OCI-LY7 (cell line): Measurements from ENCODE around the gene AIFM1. TPM values are rescaled to one million over a fixed set of nuclear protein-coding genes. Genes with fewer than 3 reads are reported as not detected.

Experiments used
- BruUV-seq: library from RNA; stranded (reverse); fragments of 400-500 nt; replicated peaks from 2 replicates; lab custom pipeline; 2021; lab: Mats Ljungman, UMichigan
- CTCF ChIA-PET: fragments of 300-600 bp; sonication (Branson Sonifier 250); formaldehyde crosslinking; loops from one replicate; lab custom pipeline; 2022; ENCODE audit warnings: antibody characterized with exemption; ENCODE audit not compliant: unreplicated experiment; lab: Charles Lee
- POLR2A ChIA-PET: fragments of 300-600 bp; sonication (Branson Sonifier 250); formaldehyde crosslinking; loops from one replicate; lab custom pipeline; 2022; ENCODE audit warnings: antibody characterized with exemption; lab: Charles Lee
- DNase-seq: peaks from one replicate; pipeline ENCODE4 v3.0.0-alpha.2; 2015; ENCODE audit warnings: low spot score
- H2AFZ ChIP-seq: fragments of 200-600 bp; sonication (generic), shearing (Covaris generic); 2 replicates; pipeline ENCODE4 v1.6.1; 2014; ENCODE audit warnings: mild to moderate bottlenecking, antibody characterized with exemption, low read length, moderate library complexity
- H3K27ac ChIP-seq: fragments of 200-600 bp; sonication (generic); 2 replicates; pipeline ENCODE4 v1.5.1; 2014; ENCODE audit warnings: mixed run types, low read depth, mild to moderate bottlenecking, moderate library complexity, low read length, inconsistent platforms; ENCODE audit not compliant: poor library complexity, severe bottlenecking
- H3K36me3 ChIP-seq: fragments of 200-600 bp; sonication (generic); 2 replicates; pipeline ENCODE4 v1.6.1; 2014; ENCODE audit warnings: mild to moderate bottlenecking, antibody characterized with exemption, low read length, moderate library complexity, mixed read lengths; ENCODE audit not compliant: insufficient read depth
- H3K4me1 ChIP-seq: fragments of 200-600 bp; sonication (generic); 2 replicates; pipeline ENCODE4 v1.5.1; 2014; ENCODE audit warnings: mild to moderate bottlenecking, low read length; ENCODE audit not compliant: insufficient read depth, poor library complexity, severe bottlenecking
- H3K4me2 ChIP-seq: fragments of 200-600 bp; sonication (generic); 2 replicates; pipeline ENCODE4 v1.6.1; 2014; ENCODE audit warnings: mild to moderate bottlenecking, low read length
- H3K4me3 ChIP-seq: fragments of 200-600 bp; sonication (generic); 2 replicates; pipeline ENCODE4 v1.5.1; 2014; ENCODE audit warnings: mild to moderate bottlenecking, low read depth, low read length; ENCODE audit not compliant: poor library complexity, severe bottlenecking
- H3K79me2 ChIP-seq: fragments of 200-600 bp; sonication (generic); 2 replicates; pipeline ENCODE4 v1.6.1; 2016; ENCODE audit warnings: low read depth, mild to moderate bottlenecking, low read length, moderate library complexity, mixed read lengths; ENCODE audit not compliant: insufficient read depth
- H3K9me2 ChIP-seq: fragments of 200-600 bp; sonication (generic); 2 replicates; pipeline ENCODE4 v1.6.1; 2016; ENCODE audit warnings: mild to moderate bottlenecking, low read length, mixed read lengths; ENCODE audit not compliant: insufficient read depth
- H3K9me3 ChIP-seq: fragments of 200-600 bp; sonication (generic); 2 replicates; pipeline ENCODE4 v1.6.1; 2014; ENCODE audit warnings: mild to moderate bottlenecking, mixed run types, low read length, mixed read lengths
- H4K20me1 ChIP-seq: fragments of 200-600 bp; sonication (generic); 2 replicates; pipeline ENCODE4 v1.6.1; 2014; ENCODE audit warnings: mild to moderate bottlenecking, antibody characterized with exemption, low read length, moderate library complexity, mixed read lengths; ENCODE audit not compliant: insufficient read depth
- EZH2phosphoT487 ChIP-seq: fragments of 200-600 bp; sonication (generic); IDR thresholded peaks from 2 replicates; pipeline ENCODE4 v1.6.1; 2018; ENCODE audit warnings: low read depth, borderline replicate concordance, mild to moderate bottlenecking, mixed run types, antibody characterized with exemption, low read length, moderate library complexity, mixed read lengths
- intact Hi-C: fragments of 100-400 bp; cut with micrococcal nuclease; formaldehyde crosslinking; loops from one replicate; pipeline ENCODE4 v1.10.0; 2022; ENCODE audit not compliant: unreplicated experiment
- total RNA-seq, 2 experiments: library from RNA; depleted of rRNA in 1 of 2; stranded (reverse); fragments of >200 nt in 1 of 2; shearing (Covaris generic) in 1 of 2; gene quantifications; 2 replicates each; pipeline ENCODE4 v1.2.3, GENCODE V29; 2014 to 2022
- TF ChIP-seq, protein P1 (sequence below): fragments of 200-600 bp; sonication (generic); conservative IDR thresholded peaks from 2 replicates; pipeline ENCODE4 v1.5.1; 2014; ENCODE audit warnings: mild to moderate bottlenecking, antibody characterized with exemption, low read length, moderate library complexity, mixed read lengths

The AIFM1 gene
- total RNA-seq, 2 experiments from 2014 or later = 23.1 to 45.7 TPM

DNA sequence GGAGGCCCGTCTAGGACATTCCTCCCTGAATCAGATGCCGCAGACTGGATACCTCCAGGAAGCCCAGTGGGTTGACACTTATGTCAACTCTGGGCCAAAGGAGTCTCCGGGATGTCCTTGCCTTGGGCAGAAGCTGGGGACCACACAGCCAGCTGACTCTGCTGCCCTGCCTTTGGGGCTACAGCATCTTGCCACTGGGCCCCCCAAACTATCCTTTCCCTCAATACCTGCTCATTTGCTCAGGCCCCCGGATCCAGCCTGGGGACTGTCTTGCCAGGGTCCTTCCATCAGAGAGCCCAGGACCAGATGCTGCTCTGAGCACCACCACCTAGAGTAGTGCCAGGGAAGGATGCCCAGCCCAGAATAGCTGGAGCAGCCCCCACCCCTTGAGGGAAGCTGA is 25.2 kb upstream of the AIFM1 start:
- TF ChIP-seq EZH2phosphoT487 = no peak
- TF ChIP-seq, protein P1, sequence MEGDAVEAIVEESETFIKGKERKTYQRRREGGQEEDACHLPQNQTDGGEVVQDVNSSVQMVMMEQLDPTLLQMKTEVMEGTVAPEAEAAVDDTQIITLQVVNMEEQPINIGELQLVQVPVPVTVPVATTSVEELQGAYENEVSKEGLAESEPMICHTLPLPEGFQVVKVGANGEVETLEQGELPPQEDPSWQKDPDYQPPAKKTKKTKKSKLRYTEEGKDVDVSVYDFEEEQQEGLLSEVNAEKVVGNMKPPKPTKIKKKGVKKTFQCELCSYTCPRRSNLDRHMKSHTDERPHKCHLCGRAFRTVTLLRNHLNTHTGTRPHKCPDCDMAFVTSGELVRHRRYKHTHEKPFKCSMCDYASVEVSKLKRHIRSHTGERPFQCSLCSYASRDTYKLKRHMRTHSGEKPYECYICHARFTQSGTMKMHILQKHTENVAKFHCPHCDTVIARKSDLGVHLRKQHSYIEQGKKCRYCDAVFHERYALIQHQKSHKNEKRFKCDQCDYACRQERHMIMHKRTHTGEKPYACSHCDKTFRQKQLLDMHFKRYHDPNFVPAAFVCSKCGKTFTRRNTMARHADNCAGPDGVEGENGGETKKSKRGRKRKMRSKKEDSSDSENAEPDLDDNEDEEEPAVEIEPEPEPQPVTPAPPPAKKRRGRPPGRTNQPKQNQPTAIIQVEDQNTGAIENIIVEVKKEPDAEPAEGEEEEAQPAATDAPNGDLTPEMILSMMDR = no peak
- ChIA-PET CTCF (interaction anchor here (0.8 kb wide), 1 partner anchor 130 kb away, joined by 3 read pairs; no protein-coding TSS in a partner anchor), POLR2A (no interaction called here)
- Histone ChIP-seq H3K4me1 (peaks cover 13% of the 10 kb centered on the region), H3K27ac (no peak overlapping the region), H3K36me3 (no peaks in the 10 kb centered on the region), H3K9me3 (no peaks in the 10 kb centered on the region), H4K20me1 (no peaks in the 10 kb centered on the region), H2AFZ (no peak overlapping the region), H3K4me2 (no peak overlapping the region), H3K79me2 (no peaks in the 10 kb centered on the region), H3K9me2 (no peaks in the 10 kb centered on the region), H3K4me3 (no peak overlapping the region)
- BruUV-seq = no TSS peak
- DNase-seq = no peak
- intact Hi-C loops = loop anchor here (5.0 to 10.0 kb wide), 3 partner anchors 54 to 266 kb away; no protein-coding TSS in a partner anchor

DNA sequence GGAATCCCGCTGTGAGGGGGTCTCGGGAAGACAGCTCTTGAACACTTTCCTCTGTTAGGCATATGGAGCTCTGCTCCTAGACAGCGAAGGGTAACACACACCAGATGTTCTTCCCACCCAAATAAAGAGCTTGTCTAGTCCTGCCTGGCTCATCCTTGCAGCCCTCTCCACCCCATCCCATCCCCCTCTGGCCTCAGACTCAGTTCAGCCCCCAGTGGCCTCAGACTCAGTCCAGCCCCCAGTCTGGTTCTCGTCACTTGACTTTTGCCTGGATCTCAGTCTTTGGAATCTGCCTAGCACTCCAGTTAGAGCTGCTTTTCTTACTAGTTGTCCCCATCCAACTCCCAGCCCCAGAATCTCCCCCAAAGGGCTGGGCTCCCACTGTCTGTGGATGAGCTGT is 21.0 kb upstream of the AIFM1 start:
- Histone ChIP-seq H3K9me2 (no peaks in the 10 kb centered on the region), H3K9me3 (no peaks in the 10 kb centered on the region), H4K20me1 (no peaks in the 10 kb centered on the region), H2AFZ (no peak overlapping the region), H3K4me2 (no peak overlapping the region), H3K36me3 (no peaks in the 10 kb centered on the region), H3K27ac (no peak overlapping the region), H3K4me3 (no peak overlapping the region), H3K79me2 (no peaks in the 10 kb centered on the region), H3K4me1 (peaks cover 32% of the 10 kb centered on the region)
- BruUV-seq = no TSS peak
- ChIA-PET POLR2A (interaction anchor here (1.0 to 1.6 kb wide), 4 partner anchors 16 to 44 kb away, joined by 3 to 8 read pairs (median 4); no protein-coding TSS in a partner anchor), CTCF (interaction anchor here (0.6 kb wide), 1 partner anchor 10 kb away, joined by 3 read pairs; no protein-coding TSS in a partner anchor)
- intact Hi-C loops = no loop called here
- TF ChIP-seq, protein P1 = no peak
- no peak for TF ChIP-seq EZH2phosphoT487
- no peak for DNase-seq

DNA sequence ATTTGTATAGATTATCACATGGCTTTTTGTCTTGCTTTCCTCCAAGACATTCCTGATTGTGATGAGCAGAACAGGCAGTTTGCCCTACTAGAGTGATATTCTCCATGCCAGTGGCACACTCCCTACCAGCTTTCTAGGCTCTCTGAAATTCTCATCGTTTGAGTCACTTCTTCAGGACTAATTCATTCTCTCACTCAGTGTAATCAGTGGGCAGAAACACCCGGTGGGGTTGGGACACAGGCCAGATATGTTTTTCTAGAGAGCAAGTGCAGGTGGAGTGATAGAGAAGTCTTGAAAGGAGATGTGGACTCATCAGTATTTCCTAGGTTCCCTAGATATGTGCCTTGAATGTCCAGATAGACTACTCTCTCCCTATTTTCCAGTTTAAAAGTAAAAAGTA is 19.2 kb upstream of the AIFM1 start:
- Histone ChIP-seq H3K4me1 (peaks cover 32% of the 10 kb centered on the region), H3K4me2 (0 out of 2 replicates have a peak overlapping the region, but pooled peaks have one; percentile 40), H2AFZ (no peak overlapping the region), H3K9me3 (no peaks in the 10 kb centered on the region), H4K20me1 (no peaks in the 10 kb centered on the region), H3K36me3 (no peaks in the 10 kb centered on the region), H3K9me2 (no peaks in the 10 kb centered on the region), H3K79me2 (no peaks in the 10 kb centered on the region), H3K4me3 (no peak overlapping the region), H3K27ac (no peak overlapping the region)
- TF ChIP-seq, protein P1 = no peak
- no peak for TF ChIP-seq EZH2phosphoT487
- ChIA-PET POLR2A (no interaction called here), CTCF (no interaction called here)
- no peak for DNase-seq
- no TSS peak for BruUV-seq
- intact Hi-C loops = no loop called here
